ENCODE measurements around the gene ITPK1. TPM values are rescaled to one million over a fixed set of nuclear protein-coding genes. Genes with fewer than 3 reads are reported as not detected.

Gene ITPK1
- total RNA-seq, 2 donors from 2014 or later, result 77.1 to 118 TPM

GRCh38 chr14:93030761-93031160 is 85.0 kb downstream of the ITPK1 start:
- 88% methylated on average over 10 of the region's 10 CpGs for WGBS
- Histone ChIP-seq H3K9me3 (no peaks in the 10 kb centered on the region), H3K36me3 (no peaks in the 10 kb centered on the region), H3K4me1 (replicated peaks) (peaks cover 11% of the 10 kb centered on the region), H3K27ac (no peak overlapping the region), H3K4me3 (no peak overlapping the region), H3K27me3 (replicated peaks; ENCODE audit: insufficient read depth) (no peaks in the 10 kb centered on the region)
- intact Hi-C loops (cut with DNase I), result no loop called here
- DNase-seq (ENCODE audit: low spot score), result no peak
- TF ChIP-seq CTCF (IDR thresholded peaks at IDR 0.05) (no peak), POLR2AphosphoS5 (IDR thresholded peaks at IDR 0.05) (no peak), POLR2A (IDR thresholded peaks at IDR 0.05) (no peak)

- Histone ChIP-seq H3K27ac (no peak overlapping the region), H3K27me3 (replicated peaks; ENCODE audit: insufficient read depth) (no peaks in the 10 kb centered on the region), H3K4me3 (no peak overlapping the region), H3K4me1 (replicated peaks) (peaks cover 11% of the 10 kb centered on the region), H3K9me3 (no peaks in the 10 kb centered on the region), H3K36me3 (no peaks in the 10 kb centered on the region)
- intact Hi-C loops (cut with DNase I), result no loop called here
- 90% methylated on average over 8 of the region's 8 CpGs for WGBS
- TF ChIP-seq POLR2AphosphoS5 (IDR thresholded peaks at IDR 0.05) (no peak), POLR2A (IDR thresholded peaks at IDR 0.05) (no peak), CTCF (IDR thresholded peaks at IDR 0.05) (no peak)
- no peak for DNase-seq (ENCODE audit: low spot score)
These were observed 85.7 kb downstream of the ITPK1 start for GRCh38 chr14:93029911-93030508.

- Histone ChIP-seq H3K36me3 (no peaks in the 10 kb centered on the region), H3K27me3 (replicated peaks; ENCODE audit: insufficient read depth) (no peaks in the 10 kb centered on the region), H3K4me3 (no peak overlapping the region), H3K27ac (no peak overlapping the region), H3K9me3 (no peaks in the 10 kb centered on the region), H3K4me1 (replicated peaks) (peaks cover 11% of the 10 kb centered on the region)
- TF ChIP-seq CTCF (IDR thresholded peaks at IDR 0.05) (no peak), POLR2A (IDR thresholded peaks at IDR 0.05) (no peak)
- WGBS, result 90% methylated on average over 5 of the region's 5 CpGs
- DNase-seq (ENCODE audit: low spot score), result no peak
- intact Hi-C loops (cut with DNase I), result no loop called here
These were observed 86.3 kb downstream of the ITPK1 start for GRCh38 chr14:93029417-93029816.

- Histone ChIP-seq H3K36me3 (no peaks in the 10 kb centered on the region), H3K4me1 (replicated peaks) (peaks cover 11% of the 10 kb centered on the region), H3K9me3 (no peaks in the 10 kb centered on the region), H3K27me3 (replicated peaks; ENCODE audit: insufficient read depth) (no peaks in the 10 kb centered on the region), H3K27ac (no peak overlapping the region), H3K4me3 (no peak overlapping the region)
- DNase-seq (ENCODE audit: low spot score), result no peak
- no peak for TF ChIP-seq CTCF (IDR thresholded peaks at IDR 0.05)
- TF ChIP-seq POLR2A (IDR thresholded peaks at IDR 0.05), result no peak
- no peak for TF ChIP-seq POLR2AphosphoS5 (IDR thresholded peaks at IDR 0.05)
- intact Hi-C loops (cut with DNase I), result no loop called here
- WGBS, result 84% methylated on average over 9 of the region's 9 CpGs
These were observed 87.0 kb downstream of the ITPK1 start for GRCh38 chr14:93028724-93029076.

Data from prostate gland (tissue), 2 donors.